Duodenal mucosa (tissue), 2 donors: ENCODE data around the gene TSR1.
"Not testable (repeated sequence)": the region's sequence is repeated elsewhere in the genome, so short reads cannot be mapped to it uniquely, and the experiment has no call there.

Source experiments
- H3K27ac ChIP-seq: one replicate; pipeline ENCODE4 v1.7.0; 2013; ENCODE audit warnings: low read depth, low read length
- H3K27me3 ChIP-seq, 2 donors: one replicate each; pipeline ENCODE4 v1.7.0; 2013; ENCODE audit warnings: low read length in 2 of 2, control low read depth in 1 of 2; ENCODE audit not compliant: insufficient read depth in 2 of 2, control insufficient read depth in 1 of 2
- H3K36me3 ChIP-seq, 2 donors: one replicate each; pipeline ENCODE4 v1.7.0; 2013; ENCODE audit warnings: low read length in 2 of 2, control low read depth in 1 of 2; ENCODE audit not compliant: insufficient read depth in 2 of 2, control insufficient read depth in 1 of 2
- H3K4me1 ChIP-seq, 2 donors: one replicate each; pipeline ENCODE4 v1.7.0; 2013; ENCODE audit warnings: low read length in 2 of 2, control low read depth in 1 of 2; ENCODE audit not compliant: insufficient read depth in 2 of 2, control insufficient read depth in 1 of 2
- H3K4me3 ChIP-seq, 2 donors: one replicate each; pipeline ENCODE4 v1.7.0; 2013; ENCODE audit warnings: low read length in 2 of 2, low read depth in 1 of 2
- H3K9ac ChIP-seq, 2 donors: one replicate each; pipeline ENCODE4 v1.7.0; 2013; ENCODE audit warnings: low read length in 2 of 2, low read depth in 1 of 2
- H3K9me3 ChIP-seq, 2 donors: one replicate each; pipeline ENCODE4 v1.7.0; 2013; ENCODE audit warnings: low read length in 2 of 2, control low read depth in 1 of 2; ENCODE audit not compliant: control insufficient read depth in 1 of 2

The TSR1 gene

DNA sequence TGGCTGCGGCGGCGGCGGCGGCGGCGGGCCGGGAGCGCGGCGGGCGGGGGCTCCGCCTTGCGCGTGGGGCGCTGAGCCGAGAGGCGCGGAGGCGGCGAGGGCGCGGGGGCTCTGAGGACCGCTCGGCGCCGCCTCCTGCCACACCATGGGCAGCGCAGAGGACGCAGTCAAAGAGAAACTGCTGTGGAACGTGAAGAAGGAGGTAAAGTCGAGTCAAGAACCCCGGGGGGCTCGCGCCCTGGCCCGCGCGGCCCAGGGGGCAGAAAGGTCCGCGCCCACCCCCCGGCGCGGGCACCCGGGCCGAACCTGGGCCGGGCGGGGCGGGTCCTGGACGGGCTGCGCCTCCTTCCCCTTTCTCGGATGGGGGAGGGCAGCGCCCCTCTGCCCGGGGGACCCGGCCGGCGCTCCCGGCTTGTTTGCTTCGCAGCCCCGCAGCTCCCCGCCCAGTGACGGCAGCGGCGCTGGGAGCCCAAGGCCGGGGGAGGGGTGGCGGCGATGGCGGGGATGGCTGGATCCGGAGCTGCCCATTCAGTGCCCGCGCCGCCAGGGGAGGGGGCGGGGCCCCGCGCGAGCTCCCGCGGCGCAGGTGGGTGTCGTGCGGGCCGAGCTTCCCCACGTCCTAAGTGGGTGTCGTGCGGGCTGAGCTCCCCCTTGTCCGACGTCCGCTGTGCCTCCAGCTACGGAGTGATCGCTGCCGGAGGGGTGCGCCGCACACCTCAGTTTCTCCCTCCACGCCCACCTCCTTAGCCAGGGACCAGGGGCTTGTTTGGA lies 1.5 kb upstream of the TSR1 start:
- Histone ChIP-seq H3K27ac (peak overlapping the region; percentile 48), H3K9ac (peak overlapping the region; percentile 51 to 84), H3K27me3 (no peaks in the 10 kb centered on the region), H3K36me3 (peaks cover 18 to 26% of the 10 kb centered on the region in 2 donors), H3K4me3 (peak overlapping the region; percentile 74 to 94), H3K9me3 (no peaks in the 10 kb centered on the region), H3K4me1 (peaks cover 14 to 18% of the 10 kb centered on the region in 2 donors)

DNA sequence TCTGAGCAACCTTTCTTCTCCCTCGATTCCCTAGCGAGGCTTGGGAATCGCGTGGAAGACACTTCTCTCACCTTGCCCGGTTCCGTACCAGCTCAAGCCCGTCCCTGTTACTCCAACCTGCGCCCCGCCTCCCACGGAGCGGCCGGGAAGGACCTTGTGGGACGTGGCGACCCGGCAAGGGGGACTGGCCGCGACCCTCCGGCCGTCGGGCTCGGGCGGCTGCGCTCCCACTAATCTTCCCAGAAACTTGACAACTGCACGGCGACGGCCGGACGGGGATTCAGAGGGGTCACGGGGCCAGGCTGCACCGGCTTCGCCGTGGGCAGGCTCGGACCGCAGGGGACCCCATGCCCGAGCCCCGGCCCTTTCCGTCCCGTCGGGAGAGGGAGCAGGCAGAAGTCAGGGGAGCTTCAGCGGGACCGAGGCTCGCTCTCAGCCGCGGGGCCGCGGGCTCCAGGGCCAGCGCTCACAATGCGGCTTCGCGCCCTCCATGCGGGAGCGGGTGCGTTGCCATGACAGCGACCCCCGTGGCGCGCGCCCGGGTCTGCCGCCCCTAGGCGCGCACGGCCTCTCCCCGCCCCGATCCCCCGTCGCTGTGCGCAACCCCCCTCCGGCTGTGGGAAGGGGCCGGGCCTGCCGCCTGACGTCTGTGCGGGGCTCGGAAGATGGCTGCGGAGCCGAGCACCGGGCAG lies 741 bp upstream of the TSR1 start, which contains the start of gene SGSM2:
Gene SGSM2, plus strand, starts transcription at position 650 of the 692 bp plus-strand sequence. CDS start 188 bp downstream, outside the sequence.
- Histone ChIP-seq H3K27ac (peak within 1 kb of the TSS; percentile 79), H3K9ac (peak within 1 kb of the TSS; percentile 79 to 86), H3K27me3 (no peaks in the 10 kb centered on the region), H3K9me3 (no peaks in the 10 kb centered on the region), H3K36me3 (peaks cover 23 to 32% of the 10 kb centered on the region in 2 donors), H3K4me1 (peaks cover 14 to 18% of the 10 kb centered on the region in 2 donors), H3K4me3 (peak within 1 kb of the TSS; percentile 85 to 94)

DNA sequence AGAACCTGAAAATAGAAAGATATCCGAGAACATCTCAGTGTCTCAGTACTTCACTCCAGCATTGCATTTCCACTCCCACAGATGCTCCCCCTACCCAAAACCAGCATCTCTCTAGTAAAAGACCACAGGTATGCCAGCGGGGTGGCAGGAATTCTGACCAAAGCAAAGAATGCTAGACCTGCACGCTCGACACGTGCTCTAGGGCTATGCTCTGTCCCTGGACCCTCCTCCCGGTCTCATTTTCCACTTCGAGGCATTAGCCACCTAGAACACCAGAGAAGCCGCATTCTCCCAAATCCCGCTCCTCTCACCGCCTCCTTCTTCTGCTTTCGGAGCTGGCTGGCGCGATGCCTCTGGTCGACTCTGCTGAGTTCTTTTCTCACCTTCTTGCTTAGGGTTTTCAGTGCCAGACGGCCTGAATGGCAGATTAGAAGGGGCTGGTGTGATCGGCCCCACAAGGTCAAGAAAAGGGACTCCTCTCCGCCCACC lies 487 bp downstream of the TSR1 start:
- peak overlapping the region; percentile 84 to 86 for H3K9ac ChIP-seq
- no peaks in the 10 kb centered on the region for H3K27me3 ChIP-seq
- peaks cover 26 to 45% of the 10 kb centered on the region in 2 donors for H3K36me3 ChIP-seq
- H3K27ac ChIP-seq: no peak overlapping the region
- peaks cover 14 to 18% of the 10 kb centered on the region in 2 donors for H3K4me1 ChIP-seq
- peak overlapping the region; percentile 85 to 94 for H3K4me3 ChIP-seq
- H3K9me3 ChIP-seq: no peaks in the 10 kb centered on the region

DNA sequence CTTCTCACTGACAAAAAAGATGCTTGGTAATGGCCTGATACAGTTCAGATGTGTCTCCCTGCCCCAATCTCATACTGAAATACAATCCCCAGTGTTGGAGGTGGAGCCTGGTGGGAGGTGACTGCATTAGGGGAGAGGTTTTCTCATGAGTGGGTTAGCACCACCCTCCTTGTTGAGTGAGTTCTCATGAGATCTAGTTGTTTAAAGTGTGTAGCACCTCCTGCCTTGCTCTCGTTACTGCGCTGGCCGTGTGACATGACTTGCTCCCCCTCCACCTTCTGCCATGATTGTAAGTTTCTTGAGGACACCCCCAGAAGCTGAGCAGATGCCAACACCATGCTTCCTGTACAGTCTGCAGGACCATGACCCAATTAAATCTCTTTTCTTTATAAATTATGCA lies 5.0 kb downstream of the TSR1 start:
- H3K9me3 ChIP-seq: no peaks in the 10 kb centered on the region
- no peaks in the 10 kb centered on the region for H3K27me3 ChIP-seq
- peaks cover 38 to 72% of the 10 kb centered on the region in 2 donors for H3K36me3 ChIP-seq
- H3K4me1 ChIP-seq: peaks cover 8% of the 10 kb centered on the region in 2 donors
- no peak overlapping the region for H3K9ac ChIP-seq
- H3K27ac ChIP-seq: no peak overlapping the region
- H3K4me3 ChIP-seq: no peak overlapping the region

DNA sequence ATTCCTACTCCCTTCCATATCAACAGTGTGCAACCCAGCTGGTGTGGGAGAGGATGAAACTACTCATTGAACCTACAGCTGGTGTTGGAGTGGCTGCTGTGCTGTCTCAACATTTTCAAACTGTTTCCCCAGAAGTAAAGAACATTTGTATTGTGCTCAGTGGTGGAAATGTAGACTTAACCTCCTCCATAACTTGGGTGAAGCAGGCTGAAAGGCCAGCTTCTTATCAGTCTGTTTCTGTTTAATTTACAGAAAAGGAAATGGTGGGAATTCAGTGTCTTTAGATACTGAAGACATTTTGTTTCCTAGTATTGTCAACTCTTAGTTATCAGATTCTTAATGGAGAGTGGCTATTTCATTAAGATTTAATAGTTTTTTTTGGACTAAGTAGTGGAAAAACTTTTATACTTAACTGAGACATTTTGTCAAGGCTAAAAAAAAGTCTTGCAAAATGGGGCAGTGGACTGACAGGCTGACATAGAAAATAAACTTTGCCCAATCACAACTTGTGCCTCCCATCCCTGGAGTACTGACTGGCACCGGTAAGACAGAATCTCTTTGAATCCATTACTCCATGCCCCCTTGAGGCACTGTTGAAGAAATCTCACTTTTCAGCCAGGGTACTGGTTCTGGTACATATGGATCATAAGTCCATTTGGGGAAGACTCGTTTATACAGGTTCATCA lies 12.5 kb downstream of the TSR1 start:
- Histone ChIP-seq H3K27ac (no peak overlapping the region), H3K4me3 (no peak overlapping the region), H3K4me1 (no peaks in the 10 kb centered on the region), H3K9me3 (no peaks in the 10 kb centered on the region), H3K36me3 (peaks cover 29 to 48% of the 10 kb centered on the region in 2 donors), H3K9ac (no peak overlapping the region), H3K27me3 (no peaks in the 10 kb centered on the region)

DNA sequence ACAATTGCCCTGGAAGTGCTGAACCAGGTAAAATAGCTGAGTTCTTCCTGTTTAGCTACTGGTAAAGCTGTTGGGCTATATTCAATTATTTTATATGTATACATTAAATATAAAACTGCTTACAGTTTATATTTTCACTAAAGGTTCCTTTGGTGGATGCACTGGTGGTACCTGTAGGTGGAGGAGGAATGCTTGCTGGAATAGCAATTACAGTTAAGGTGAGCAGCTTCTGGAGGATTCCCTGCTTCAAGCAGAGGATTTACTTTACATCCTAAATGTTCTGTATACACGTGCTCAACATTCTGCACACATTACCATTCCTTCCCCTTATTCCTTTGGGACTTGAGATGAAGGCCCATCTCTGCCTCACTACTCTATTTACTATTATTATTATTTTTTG lies 14.9 kb downstream of the TSR1 start:
- Histone ChIP-seq H3K4me3 (no peak overlapping the region), H3K27ac (no peak overlapping the region), H3K4me1 (no peaks in the 10 kb centered on the region), H3K9ac (no peak overlapping the region), H3K27me3 (no peaks in the 10 kb centered on the region), H3K36me3 (peaks cover 29 to 41% of the 10 kb centered on the region in 2 donors), H3K9me3 (no peaks in the 10 kb centered on the region)

- no peak overlapping the region for H3K27ac ChIP-seq
- no peak overlapping the region for H3K9ac ChIP-seq
- H3K4me3 ChIP-seq: no peak overlapping the region
Observed at GRCh38 chr17:2319051-2319450, 17.2 kb downstream of the TSR1 start.

DNA sequence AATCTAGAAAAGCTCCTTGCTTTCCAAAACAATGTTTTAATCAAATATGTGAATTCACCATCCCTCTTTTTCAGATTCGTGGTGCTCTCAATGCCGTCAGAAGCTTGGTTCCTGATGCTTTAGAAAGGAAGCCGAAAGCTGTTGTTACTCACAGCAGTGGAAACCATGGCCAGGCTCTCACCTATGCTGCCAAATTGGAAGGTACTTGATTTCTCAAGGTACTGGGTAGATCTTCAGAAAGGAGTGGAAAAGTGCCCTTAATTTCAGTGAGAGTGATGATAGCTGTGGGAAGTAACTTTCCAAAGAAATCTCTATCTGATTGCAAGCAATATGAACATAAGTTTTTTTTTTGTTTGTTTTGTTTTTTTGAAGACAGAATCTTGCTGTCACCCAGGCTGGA lies 18.5 kb downstream of the TSR1 start:
- H3K36me3 ChIP-seq: peaks cover 3 to 11% of the 10 kb centered on the region in 2 donors
- H3K4me1 ChIP-seq: no peaks in the 10 kb centered on the region
- H3K4me3 ChIP-seq: no peak overlapping the region
- H3K9ac ChIP-seq: no peak overlapping the region
- no peaks in the 10 kb centered on the region for H3K9me3 ChIP-seq
- H3K27me3 ChIP-seq: no peaks in the 10 kb centered on the region
- H3K27ac ChIP-seq: no peak overlapping the region

More at GRCh38 chr17:2319051-2319450, 17.2 kb downstream of the TSR1 start:
- H3K36me3 ChIP-seq: peaks cover 16 to 24% of the 10 kb centered on the region in 2 donors
- no peaks in the 10 kb centered on the region for H3K9me3 ChIP-seq
- no peaks in the 10 kb centered on the region for H3K27me3 ChIP-seq
- H3K4me1 ChIP-seq: no peaks in the 10 kb centered on the region

- not testable (repeated sequence) for H3K9ac ChIP-seq, H3K4me1 ChIP-seq, H3K27me3 ChIP-seq, H3K36me3 ChIP-seq, H3K27ac ChIP-seq, H3K9me3 ChIP-seq, H3K4me3 ChIP-seq
Observed at GRCh38 chr17:2316916-2317205, 19.4 kb downstream of the TSR1 start.

DNA sequence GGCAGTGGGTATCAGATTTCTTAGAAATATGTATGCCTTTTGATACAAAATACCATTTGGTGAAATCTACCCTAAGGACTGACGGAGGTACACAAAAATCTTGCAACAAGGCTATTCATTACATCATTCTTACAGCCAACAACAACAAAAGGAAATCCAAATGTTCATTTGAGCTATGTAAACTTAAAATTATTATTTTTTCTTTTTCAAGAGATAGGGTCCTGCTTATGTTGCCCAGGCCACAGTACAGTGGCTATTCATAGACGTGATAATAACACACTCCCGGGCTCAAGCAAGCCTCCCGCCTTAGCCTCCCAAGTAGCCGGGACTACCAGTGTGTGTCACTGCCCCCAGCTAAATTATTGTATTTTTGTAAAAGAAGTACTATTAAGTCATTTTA lies 23.5 kb downstream of the TSR1 start:
- Histone ChIP-seq H3K36me3 (no peaks in the 10 kb centered on the region), H3K4me3 (no peak overlapping the region), H3K9ac (no peak overlapping the region), H3K4me1 (no peaks in the 10 kb centered on the region), H3K9me3 (no peaks in the 10 kb centered on the region), H3K27ac (no peak overlapping the region), H3K27me3 (no peaks in the 10 kb centered on the region)
